ENCODE measurements around the gene RNF175.
"Not testable (repeated sequence)": the region's sequence is repeated elsewhere in the genome, so short reads cannot be mapped to it uniquely, and the experiment has no call there.

The RNF175 gene

GRCh38 chr4:153683763-153684181 is 76.1 kb downstream of the RNF175 start:
- DNase-seq (ENCODE audit: low read depth), result no peak

GRCh38 chr4:153679486-153679885 is 80.3 kb downstream of the RNF175 start:
- no peak for DNase-seq (ENCODE audit: low read depth)

- DNase-seq (ENCODE audit: low read depth), result no peak
Observed at GRCh38 chr4:153676984-153677383, 82.8 kb downstream of the RNF175 start.

- DNase-seq (ENCODE audit: low read depth), result no peak
Observed at GRCh38 chr4:153676486-153676885, 83.3 kb downstream of the RNF175 start.

GRCh38 chr4:153669838-153670237 is 90.0 kb downstream of the RNF175 start:
- no peak for DNase-seq (ENCODE audit: low read depth)

GRCh38 chr4:153668647-153669046 is 91.2 kb downstream of the RNF175 start:
- DNase-seq (ENCODE audit: low read depth), result no peak

- not testable (repeated sequence) for DNase-seq (ENCODE audit: low read depth)
Observed at GRCh38 chr4:153666505-153666904, 93.3 kb downstream of the RNF175 start.

- DNase-seq (ENCODE audit: low read depth), result no peak
Observed at GRCh38 chr4:153663667-153664066, 96.2 kb downstream of the RNF175 start.

GRCh38 chr4:153661908-153662307 is 97.9 kb downstream of the RNF175 start:
- DNase-seq (ENCODE audit: low read depth), result no peak

- no peak for DNase-seq (ENCODE audit: low read depth)
Observed at GRCh38 chr4:153661215-153661822, 98.5 kb downstream of the RNF175 start.
